MCF 10A (cell line): Measurements from ENCODE around the gene RASD1. TPM values are rescaled to one million over a fixed set of nuclear protein-coding genes. Genes with fewer than 3 reads are reported as not detected.

Experiments used
- BruUV-seq: library from RNA; stranded (reverse); fragments of 400-500 nt; replicated peaks from 2 replicates; lab custom pipeline; 2021; lab: Mats Ljungman, UMichigan
- CTCF ChIA-PET: fragments of 300-600 bp; sonication (Branson Sonifier 250); formaldehyde crosslinking; extraction: SDS; loops from one replicate; lab custom pipeline; 2021; ENCODE audit warnings: antibody characterized with exemption, inconsistent platforms; lab: Yijun Ruan, JAX
- POLR2A ChIA-PET: fragments of 300-600, 350-650 bp; sonication (Branson Sonifier 250); formaldehyde crosslinking; extraction: SDS; loops from one replicate; lab custom pipeline; 2020; ENCODE audit warnings: antibody characterized with exemption, inconsistent platforms; lab: Yijun Ruan, JAX
- DNase-seq: peaks from one replicate; pipeline ENCODE4 v3.0.0-alpha.2; 2018; ENCODE audit not compliant: unreplicated experiment
- H3K27ac Mint-ChIP-seq: one replicate; pipeline ENCODE4 v1.8.0; 2022; ENCODE audit warnings: mild to moderate bottlenecking, low read depth, mixed read lengths; ENCODE audit not compliant: unreplicated experiment
- H3K27me3 Mint-ChIP-seq: one replicate; pipeline ENCODE4 v1.8.0; 2022; ENCODE audit warnings: mixed read lengths; ENCODE audit not compliant: insufficient read depth, unreplicated experiment
- H3K36me3 Mint-ChIP-seq: one replicate; pipeline ENCODE4 v1.8.0; 2022; ENCODE audit warnings: mild to moderate bottlenecking, moderate library complexity, mixed read lengths; ENCODE audit not compliant: insufficient read depth, unreplicated experiment
- H3K4me1 Mint-ChIP-seq: one replicate; pipeline ENCODE4 v1.8.0; 2022; ENCODE audit warnings: mixed read lengths; ENCODE audit not compliant: insufficient read depth, unreplicated experiment
- H3K4me3 Mint-ChIP-seq: one replicate; pipeline ENCODE4 v1.8.0; 2022; ENCODE audit warnings: mild to moderate bottlenecking, moderate library complexity, mixed read lengths; ENCODE audit not compliant: unreplicated experiment
- H3K9me3 Mint-ChIP-seq: one replicate; pipeline ENCODE4 v1.8.0; 2022; ENCODE audit warnings: mixed read lengths; ENCODE audit not compliant: unreplicated experiment
- intact Hi-C: fragments of 100-400 bp; cut with micrococcal nuclease; formaldehyde crosslinking; loops from 2 replicates; pipeline ENCODE4 v1.14.1; 2022
- total RNA-seq: library from RNA; stranded (reverse); gene quantifications from 2 replicates; pipeline ENCODE4 v1.2.3, GENCODE V29; 2022
- TF ChIP-seq, protein P1 (sequence below): fragments of 200-600 bp; IDR thresholded peaks from one replicate; pipeline ENCODE4 v1.8.0; 2022; ENCODE audit warnings: antibody characterized with exemption, mild to moderate bottlenecking; ENCODE audit not compliant: unreplicated experiment

RASD1 gene
- total RNA-seq, 1 experiment from 2014 or later, result 0.21 TPM

DNA sequence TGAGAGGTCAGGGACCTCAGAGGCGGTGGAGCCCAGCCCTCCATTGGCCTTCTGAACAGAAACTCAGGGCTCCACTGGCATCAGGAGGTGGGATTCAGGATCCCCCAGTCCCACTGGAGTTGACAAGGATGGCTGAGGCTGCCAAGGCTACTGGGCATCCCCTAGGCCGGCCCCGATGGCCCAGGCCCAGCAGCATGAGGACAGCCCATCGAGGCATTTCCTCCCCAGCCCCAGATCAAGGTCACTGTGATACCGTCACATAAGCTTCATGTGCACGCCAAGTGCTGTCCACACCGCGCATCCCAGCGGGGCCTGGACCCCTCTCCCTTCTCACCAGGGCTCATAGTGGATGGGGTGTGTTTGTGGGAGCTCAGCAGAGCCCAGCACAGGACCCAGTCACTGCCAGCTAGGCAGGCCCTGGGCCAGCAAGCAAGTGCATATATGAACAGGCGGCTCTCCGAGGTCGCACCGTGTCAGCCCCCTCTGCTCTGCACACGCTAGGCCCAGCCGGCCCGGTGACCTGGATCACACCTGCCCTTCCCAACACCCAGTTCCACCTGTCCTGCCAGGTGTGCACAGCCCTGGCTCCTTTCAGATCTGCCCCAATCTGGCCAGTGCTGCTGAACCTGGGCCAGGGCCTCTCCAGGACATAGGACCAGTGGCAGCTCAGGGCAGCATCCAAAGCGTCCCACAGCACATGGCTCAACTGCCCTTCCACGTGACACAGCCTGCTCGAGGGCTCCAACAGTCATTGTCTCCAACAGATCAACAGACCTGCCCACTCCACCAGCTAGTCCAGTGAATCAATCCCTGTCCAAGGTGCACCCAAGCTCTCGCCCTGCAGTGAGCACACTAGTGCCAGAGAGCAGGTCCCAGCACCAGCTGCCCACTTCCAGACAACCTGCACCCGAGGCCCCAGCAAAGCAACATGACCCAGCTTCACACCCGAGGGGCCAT lies 32.8 kb upstream of the RASD1 start:
- Mint-ChIP-seq H3K36me3 (no peaks in the 10 kb centered on the region), H3K4me1 (no peaks in the 10 kb centered on the region), H3K27ac (no peak overlapping the region), H3K4me3 (no peak overlapping the region), H3K9me3 (no peaks in the 10 kb centered on the region), H3K27me3 (no peaks in the 10 kb centered on the region)
- ChIA-PET CTCF (no interaction called here), POLR2A (interaction anchor here (0.6 kb wide), 1 partner anchor 137 kb away, joined by 4 read pairs; no protein-coding TSS in a partner anchor)
- DNase-seq, result no peak
- BruUV-seq, result no TSS peak
- intact Hi-C loops, result no loop called here
- TF ChIP-seq, protein P1, sequence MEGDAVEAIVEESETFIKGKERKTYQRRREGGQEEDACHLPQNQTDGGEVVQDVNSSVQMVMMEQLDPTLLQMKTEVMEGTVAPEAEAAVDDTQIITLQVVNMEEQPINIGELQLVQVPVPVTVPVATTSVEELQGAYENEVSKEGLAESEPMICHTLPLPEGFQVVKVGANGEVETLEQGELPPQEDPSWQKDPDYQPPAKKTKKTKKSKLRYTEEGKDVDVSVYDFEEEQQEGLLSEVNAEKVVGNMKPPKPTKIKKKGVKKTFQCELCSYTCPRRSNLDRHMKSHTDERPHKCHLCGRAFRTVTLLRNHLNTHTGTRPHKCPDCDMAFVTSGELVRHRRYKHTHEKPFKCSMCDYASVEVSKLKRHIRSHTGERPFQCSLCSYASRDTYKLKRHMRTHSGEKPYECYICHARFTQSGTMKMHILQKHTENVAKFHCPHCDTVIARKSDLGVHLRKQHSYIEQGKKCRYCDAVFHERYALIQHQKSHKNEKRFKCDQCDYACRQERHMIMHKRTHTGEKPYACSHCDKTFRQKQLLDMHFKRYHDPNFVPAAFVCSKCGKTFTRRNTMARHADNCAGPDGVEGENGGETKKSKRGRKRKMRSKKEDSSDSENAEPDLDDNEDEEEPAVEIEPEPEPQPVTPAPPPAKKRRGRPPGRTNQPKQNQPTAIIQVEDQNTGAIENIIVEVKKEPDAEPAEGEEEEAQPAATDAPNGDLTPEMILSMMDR, result no peak

- BruUV-seq, result no TSS peak
- intact Hi-C loops, result no loop called here
- no peaks in the 10 kb centered on the region for H3K4me1 Mint-ChIP-seq
- DNase-seq, result no peak
- no peak overlapping the region for H3K4me3 Mint-ChIP-seq
- no peaks in the 10 kb centered on the region for H3K27me3 Mint-ChIP-seq
- no peaks in the 10 kb centered on the region for H3K9me3 Mint-ChIP-seq
- H3K36me3 Mint-ChIP-seq, result no peaks in the 10 kb centered on the region
- no peak overlapping the region for H3K27ac Mint-ChIP-seq
- POLR2A ChIA-PET, result no interaction called here
- TF ChIP-seq, protein P1, result no peak
- CTCF ChIA-PET, result no interaction called here
Measured at GRCh38 chr17:17527956-17528500, 31.8 kb upstream of the RASD1 start.

DNA sequence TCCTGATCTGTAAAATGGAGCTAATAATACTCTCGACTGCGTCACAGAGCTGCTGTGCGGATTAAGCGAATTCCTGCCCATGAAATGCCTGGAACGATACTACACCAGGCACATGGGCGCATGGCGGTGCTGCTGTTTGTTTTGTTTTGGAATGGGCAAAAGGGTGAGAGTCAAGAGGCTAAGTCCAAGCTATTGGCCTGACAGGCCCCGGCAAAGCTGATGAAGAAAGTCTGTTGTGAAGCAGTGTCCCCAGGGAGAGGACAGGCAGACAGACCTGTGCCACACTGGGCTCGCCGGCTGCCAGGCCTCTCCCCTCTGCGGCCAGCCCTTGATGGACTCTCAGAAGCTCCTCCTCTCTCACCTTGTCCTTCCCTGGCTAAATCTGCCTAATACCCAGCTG lies 31.3 kb upstream of the RASD1 start:
- TF ChIP-seq, protein P1, result no peak
- Mint-ChIP-seq H3K27ac (no peak overlapping the region), H3K4me1 (no peaks in the 10 kb centered on the region), H3K4me3 (no peak overlapping the region), H3K27me3 (no peaks in the 10 kb centered on the region), H3K36me3 (no peaks in the 10 kb centered on the region), H3K9me3 (no peaks in the 10 kb centered on the region)
- BruUV-seq, result no TSS peak
- ChIA-PET CTCF (no interaction called here), POLR2A (no interaction called here)
- intact Hi-C loops, result no loop called here
- no peak for DNase-seq

DNA sequence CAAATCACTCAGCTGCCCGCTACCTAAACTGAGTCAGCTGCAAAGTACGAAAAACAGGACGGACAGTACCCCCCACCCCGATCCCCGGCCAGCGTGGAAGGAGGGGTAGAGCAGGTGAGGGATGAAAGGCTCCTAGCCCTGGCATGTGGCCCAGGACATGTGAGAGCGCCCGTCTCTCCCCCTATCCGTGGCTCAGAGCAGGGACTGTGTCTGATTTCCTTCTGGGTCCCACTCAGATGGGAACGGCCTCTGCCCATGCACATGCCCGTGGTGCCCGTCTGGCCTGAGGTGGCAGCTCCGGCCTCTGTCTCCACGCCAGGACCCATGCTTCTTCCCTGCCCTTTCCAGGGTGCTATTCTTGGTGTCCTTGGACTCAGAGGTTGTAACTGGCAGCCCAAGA lies 30.2 kb upstream of the RASD1 start:
- no peak overlapping the region for H3K27ac Mint-ChIP-seq
- no peaks in the 10 kb centered on the region for H3K4me1 Mint-ChIP-seq
- TF ChIP-seq, protein P1, result no peak
- ChIA-PET POLR2A (no interaction called here), CTCF (interaction anchor here (0.8 to 1.1 kb wide), 2 partner anchors 10 to 30 kb away, joined by 3 read pairs; partner anchors contain the start of gene RASD1)
- no peaks in the 10 kb centered on the region for H3K27me3 Mint-ChIP-seq
- intact Hi-C loops, result no loop called here
- no peaks in the 10 kb centered on the region for H3K9me3 Mint-ChIP-seq
- no peak for DNase-seq
- H3K36me3 Mint-ChIP-seq, result no peaks in the 10 kb centered on the region
- H3K4me3 Mint-ChIP-seq, result no peak overlapping the region
- BruUV-seq, result no TSS peak
